Natural killer cell treated with Interleukin-12 subunit alpha and Interleukin-12 subunit beta and Interleukin-15 and Interleukin-18, amount 100 ng/mL, for 72 hours (primary cell): Measurements from ENCODE around the gene LRRC47. TPM values are rescaled to one million over a fixed set of nuclear protein-coding genes. Genes with fewer than 3 reads are reported as not detected.

Source experiments
- ATAC-seq, 2 donors: fragments of 150-1000 bp; cut with Tn5 transposase in 1 of 2; sonication (Bioruptor Pico), chemical (Tn5 transposase) in 1 of 2; 2 replicates each; pipeline ENCODE4 v1.10.0; 2021
- DNase-seq: peaks from one replicate; pipeline ENCODE4 v3.0.0; 2022; ENCODE audit warnings: low spot score
- H3K27ac Mint-ChIP-seq, 2 donors: 1 replicate in 1 of 2; 2 replicates in 1 of 2; pipeline ENCODE4 v1.8.0; 2022; ENCODE audit warnings: mixed read lengths in 2 of 2, mild to moderate bottlenecking in 1 of 2, moderate library complexity in 1 of 2
- H3K27me3 Mint-ChIP-seq, 2 donors: 1 replicate in 1 of 2; 2 replicates in 1 of 2; pipeline ENCODE4 v1.8.0; 2022; ENCODE audit warnings: mixed read lengths in 2 of 2
- H3K36me3 Mint-ChIP-seq: one replicate; pipeline ENCODE4 v1.8.0; 2022; ENCODE audit warnings: mixed read lengths
- H3K4me1 Mint-ChIP-seq, 2 donors: 1 replicate in 1 of 2; 2 replicates in 1 of 2; pipeline ENCODE4 v1.8.0; 2022; ENCODE audit warnings: low read depth in 2 of 2, mixed read lengths in 2 of 2, mild to moderate bottlenecking in 1 of 2
- H3K4me3 Mint-ChIP-seq: one replicate; pipeline ENCODE4 v1.8.0; 2022; ENCODE audit warnings: mixed read lengths
- H3K9me3 Mint-ChIP-seq: 2 replicates; pipeline ENCODE4 v1.8.0; 2022; ENCODE audit warnings: mixed read lengths
- total RNA-seq, 2 donors: library from RNA; stranded (reverse); gene quantifications; one replicate each; pipeline ENCODE4 v1.2.3, GENCODE V29; 2022

LRRC47 gene
- total RNA-seq = 10 to 100 TPM; 46.4 to 54.1 TPM

- DNase-seq (peak; percentile 95), ATAC-seq (peak; percentile 100)
- peaks cover 4 to 8% of the 10 kb centered on the region in 2 donors for H3K27me3 Mint-ChIP-seq
- peaks cover 26 to 35% of the 10 kb centered on the region in 2 donors for H3K4me1 Mint-ChIP-seq
- peak within 1 kb of the TSS; percentile 91 for H3K4me3 Mint-ChIP-seq
- peaks cover 3% of the 10 kb centered on the region for H3K9me3 Mint-ChIP-seq
- H3K36me3 Mint-ChIP-seq = no peaks in the 10 kb centered on the region
- H3K27ac Mint-ChIP-seq = peak within 1 kb of the TSS; percentile 88 to 91
Measured at GRCh38 chr1:3796215-3797061, at the start of gene LRRC47. Gene LRRC47, minus strand, starts transcription at chr1:3796498. Its CDS starts 22 bp downstream, at chr1:3796476.

GRCh38 chr1:3842912-3843311 lies 46.6 kb upstream of the LRRC47 start:
- H3K4me1 Mint-ChIP-seq = no peaks in the 10 kb centered on the region
- no peak overlapping the region for H3K4me3 Mint-ChIP-seq
- no peaks in the 10 kb centered on the region for H3K27me3 Mint-ChIP-seq
- ATAC-seq = no peak
- H3K9me3 Mint-ChIP-seq = no peaks in the 10 kb centered on the region
- peaks cover 16% of the 10 kb centered on the region for H3K36me3 Mint-ChIP-seq
- H3K27ac Mint-ChIP-seq = no peak overlapping the region
- no peak for DNase-seq

DNA sequence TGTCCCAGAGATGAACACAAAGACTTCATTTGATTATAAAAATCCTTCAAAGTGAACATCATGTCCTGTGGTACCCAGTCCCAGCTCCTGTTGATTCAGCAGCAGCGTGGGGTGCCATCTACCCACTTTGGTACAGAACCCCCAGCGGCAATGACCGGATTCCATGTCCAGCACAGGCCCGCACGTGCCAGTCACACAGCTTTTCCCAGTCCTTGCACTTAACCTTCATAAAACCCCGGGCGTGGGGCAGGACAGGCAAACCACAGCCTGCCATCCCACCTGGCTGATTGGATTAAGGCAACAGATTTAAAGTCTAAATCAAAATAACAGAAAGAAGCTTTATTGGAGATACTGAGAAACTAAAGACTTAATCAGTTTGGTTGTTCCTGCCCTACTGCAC lies 45.2 kb upstream of the LRRC47 start:
- no peak overlapping the region for H3K4me3 Mint-ChIP-seq
- no peaks in the 10 kb centered on the region for H3K9me3 Mint-ChIP-seq
- H3K4me1 Mint-ChIP-seq = no peaks in the 10 kb centered on the region
- no peak for ATAC-seq
- no peak overlapping the region for H3K27ac Mint-ChIP-seq
- H3K27me3 Mint-ChIP-seq = no peaks in the 10 kb centered on the region
- no peak for DNase-seq
- H3K36me3 Mint-ChIP-seq = peaks cover 18% of the 10 kb centered on the region

DNA sequence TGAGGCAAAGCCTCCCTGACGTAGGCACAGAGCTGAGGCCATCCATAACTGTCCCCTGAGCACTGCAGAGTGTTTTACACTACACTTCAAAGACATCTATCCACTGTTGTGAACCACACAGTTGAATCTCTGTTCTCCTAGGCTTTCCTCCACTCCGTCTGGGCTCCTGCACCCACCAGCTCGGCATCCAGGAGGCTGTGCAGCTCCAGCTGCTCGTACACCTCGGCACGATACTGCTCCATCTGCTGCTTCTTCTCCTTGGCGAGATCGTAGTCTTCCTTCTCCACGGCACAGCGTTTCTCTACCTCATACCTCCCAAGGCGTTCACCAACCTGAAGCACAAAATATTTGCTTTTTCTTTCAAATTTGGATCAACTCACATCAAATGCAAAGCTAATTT lies 42.5 kb upstream of the LRRC47 start:
- no peaks in the 10 kb centered on the region for H3K9me3 Mint-ChIP-seq
- H3K4me3 Mint-ChIP-seq = no peak overlapping the region
- H3K27ac Mint-ChIP-seq = no peak overlapping the region
- DNase-seq (no peak), ATAC-seq (no peak)
- H3K27me3 Mint-ChIP-seq = no peaks in the 10 kb centered on the region
- H3K36me3 Mint-ChIP-seq = peaks cover 16% of the 10 kb centered on the region
- no peaks in the 10 kb centered on the region for H3K4me1 Mint-ChIP-seq

GRCh38 chr1:3837685-3838084 lies 41.4 kb upstream of the LRRC47 start:
- Mint-ChIP-seq H3K27me3 (no peaks in the 10 kb centered on the region), H3K9me3 (no peaks in the 10 kb centered on the region), H3K4me1 (no peaks in the 10 kb centered on the region), H3K4me3 (no peak overlapping the region), H3K27ac (no peak overlapping the region), H3K36me3 (peaks cover 16% of the 10 kb centered on the region)
- no peak for DNase-seq
- ATAC-seq = no peak

DNA sequence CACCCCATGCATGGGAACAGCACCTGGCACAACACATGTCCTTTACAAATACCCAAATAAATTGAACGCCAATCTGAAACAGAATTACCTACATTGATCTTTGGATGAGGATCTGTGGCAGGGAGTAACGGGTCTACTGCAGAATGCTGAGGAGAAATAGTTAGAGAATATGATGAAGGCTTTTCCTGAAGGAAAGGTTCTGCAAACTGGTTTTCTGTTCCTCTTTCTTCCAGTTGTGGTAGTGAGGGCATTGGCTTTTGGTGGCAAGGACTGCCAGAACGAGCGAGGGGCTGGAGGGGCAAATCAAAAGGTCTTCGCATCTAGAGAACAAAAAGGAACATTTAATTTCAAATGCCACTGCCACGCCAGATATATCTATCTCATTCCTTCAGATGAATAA lies 40.9 kb upstream of the LRRC47 start:
- Mint-ChIP-seq H3K4me3 (no peak overlapping the region), H3K27me3 (no peaks in the 10 kb centered on the region), H3K36me3 (peaks cover 18% of the 10 kb centered on the region), H3K27ac (no peak overlapping the region), H3K9me3 (no peaks in the 10 kb centered on the region), H3K4me1 (no peaks in the 10 kb centered on the region)
- no peak for DNase-seq
- no peak for ATAC-seq

DNA sequence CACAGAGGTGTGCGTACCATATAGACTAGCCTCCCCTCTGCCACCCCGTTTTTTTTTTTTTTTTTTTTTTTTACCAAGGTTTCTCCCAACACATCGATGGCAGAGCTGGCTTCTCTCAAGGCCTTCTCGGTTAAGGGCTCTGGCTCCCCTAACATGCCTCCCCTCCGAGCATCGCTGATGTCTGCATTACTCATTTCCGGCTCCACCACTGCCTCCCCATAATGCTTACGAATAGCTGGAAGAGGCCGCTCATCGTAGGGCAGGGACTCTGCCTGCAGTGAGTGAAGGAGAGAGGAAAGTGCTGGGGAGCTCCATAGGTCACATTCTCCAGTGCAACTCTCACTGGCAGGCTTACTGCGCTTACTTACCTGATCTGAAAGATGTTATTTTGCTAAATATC lies 40.1 kb upstream of the LRRC47 start:
- no peak overlapping the region for H3K27ac Mint-ChIP-seq
- no peaks in the 10 kb centered on the region for H3K4me1 Mint-ChIP-seq
- ATAC-seq (no peak), DNase-seq (no peak)
- H3K36me3 Mint-ChIP-seq = peaks cover 24% of the 10 kb centered on the region
- H3K9me3 Mint-ChIP-seq = no peaks in the 10 kb centered on the region
- no peaks in the 10 kb centered on the region for H3K27me3 Mint-ChIP-seq
- H3K4me3 Mint-ChIP-seq = no peak overlapping the region

GRCh38 chr1:3834701-3835100 lies 38.4 kb upstream of the LRRC47 start:
- H3K9me3 Mint-ChIP-seq = no peaks in the 10 kb centered on the region
- no peak for ATAC-seq
- H3K27me3 Mint-ChIP-seq = no peaks in the 10 kb centered on the region
- no peak for DNase-seq
- H3K4me1 Mint-ChIP-seq = no peaks in the 10 kb centered on the region
- H3K27ac Mint-ChIP-seq = no peak overlapping the region
- H3K36me3 Mint-ChIP-seq = peaks cover 24% of the 10 kb centered on the region
- H3K4me3 Mint-ChIP-seq = no peak overlapping the region

GRCh38 chr1:3831689-3832088 lies 35.4 kb upstream of the LRRC47 start:
- Mint-ChIP-seq H3K36me3 (peaks cover 8% of the 10 kb centered on the region), H3K9me3 (no peaks in the 10 kb centered on the region), H3K4me3 (no peak overlapping the region), H3K4me1 (no peaks in the 10 kb centered on the region), H3K27ac (no peak overlapping the region), H3K27me3 (no peaks in the 10 kb centered on the region)
- no peak for ATAC-seq
- no peak for DNase-seq

- H3K4me1 Mint-ChIP-seq = no peaks in the 10 kb centered on the region
- DNase-seq (no peak), ATAC-seq (no peak)
- H3K36me3 Mint-ChIP-seq = peaks cover 12% of the 10 kb centered on the region
- no peaks in the 10 kb centered on the region for H3K9me3 Mint-ChIP-seq
- H3K4me3 Mint-ChIP-seq = no peak overlapping the region
- H3K27ac Mint-ChIP-seq = no peak overlapping the region
- H3K27me3 Mint-ChIP-seq = no peaks in the 10 kb centered on the region
Measured at GRCh38 chr1:3828391-3828790, 32.1 kb upstream of the LRRC47 start.

DNA sequence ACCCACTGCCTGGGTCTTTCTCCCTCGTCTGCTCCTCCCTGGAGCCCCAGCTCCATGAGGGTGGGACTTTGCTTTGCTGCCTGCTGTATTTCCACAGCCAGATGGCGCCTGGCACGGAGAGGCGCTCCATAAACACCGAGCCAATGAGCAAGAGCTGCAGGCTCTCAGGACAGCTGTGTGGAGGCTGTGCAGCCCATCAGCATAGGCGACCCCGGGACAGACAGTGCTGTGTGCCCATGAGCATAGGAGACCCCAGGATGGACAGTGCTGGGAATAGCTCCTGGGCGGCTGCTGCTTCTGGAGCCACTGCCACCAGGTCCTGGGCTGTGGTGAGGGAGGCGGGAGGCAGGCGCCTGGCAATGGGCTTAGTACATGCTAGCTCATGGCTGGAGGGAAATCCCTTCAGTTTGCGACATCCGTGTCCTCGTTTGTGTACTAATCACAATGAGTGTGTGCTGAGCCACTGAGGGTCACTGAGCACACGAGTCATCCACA lies 31.6 kb upstream of the LRRC47 start:
- ATAC-seq (no peak), DNase-seq (no peak)
- peaks cover 12% of the 10 kb centered on the region for H3K36me3 Mint-ChIP-seq
- H3K9me3 Mint-ChIP-seq = no peaks in the 10 kb centered on the region
- no peak overlapping the region for H3K27ac Mint-ChIP-seq
- no peaks in the 10 kb centered on the region for H3K4me1 Mint-ChIP-seq
- H3K4me3 Mint-ChIP-seq = no peak overlapping the region
- H3K27me3 Mint-ChIP-seq = no peaks in the 10 kb centered on the region

GRCh38 chr1:3825356-3825755 lies 29.1 kb upstream of the LRRC47 start:
- no peak for ATAC-seq
- no peaks in the 10 kb centered on the region for H3K9me3 Mint-ChIP-seq
- no peak overlapping the region for H3K27ac Mint-ChIP-seq
- no peak for DNase-seq
- H3K27me3 Mint-ChIP-seq = no peaks in the 10 kb centered on the region
- H3K4me3 Mint-ChIP-seq = no peak overlapping the region
- H3K36me3 Mint-ChIP-seq = peaks cover 4% of the 10 kb centered on the region
- H3K4me1 Mint-ChIP-seq = no peaks in the 10 kb centered on the region

DNA sequence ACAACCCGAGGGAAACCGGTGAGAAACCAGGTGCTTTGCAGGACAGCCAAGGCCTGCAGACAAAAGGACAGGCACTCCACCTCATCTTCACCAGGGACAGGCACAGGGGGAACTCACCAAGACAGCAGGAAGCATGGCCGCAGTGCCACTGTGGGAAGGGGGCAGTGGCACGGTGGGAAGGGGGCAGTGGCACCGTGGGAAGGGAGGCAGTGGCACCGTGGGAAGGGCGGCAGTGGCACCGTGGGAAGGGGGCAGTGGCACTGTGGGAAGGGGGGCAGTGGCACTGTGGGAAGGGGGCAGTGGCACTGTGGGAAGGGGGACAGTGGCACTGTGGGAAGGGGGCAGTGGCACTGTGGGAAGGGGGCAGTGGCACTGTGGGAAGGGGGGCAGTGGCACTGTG lies 28.4 kb upstream of the LRRC47 start:
- Mint-ChIP-seq H3K27me3 (no peaks in the 10 kb centered on the region), H3K4me1 (no peaks in the 10 kb centered on the region), H3K36me3 (peaks cover 11% of the 10 kb centered on the region), H3K4me3 (no peak overlapping the region), H3K9me3 (no peaks in the 10 kb centered on the region), H3K27ac (no peak overlapping the region)
- DNase-seq = no peak
- no peak for ATAC-seq

DNA sequence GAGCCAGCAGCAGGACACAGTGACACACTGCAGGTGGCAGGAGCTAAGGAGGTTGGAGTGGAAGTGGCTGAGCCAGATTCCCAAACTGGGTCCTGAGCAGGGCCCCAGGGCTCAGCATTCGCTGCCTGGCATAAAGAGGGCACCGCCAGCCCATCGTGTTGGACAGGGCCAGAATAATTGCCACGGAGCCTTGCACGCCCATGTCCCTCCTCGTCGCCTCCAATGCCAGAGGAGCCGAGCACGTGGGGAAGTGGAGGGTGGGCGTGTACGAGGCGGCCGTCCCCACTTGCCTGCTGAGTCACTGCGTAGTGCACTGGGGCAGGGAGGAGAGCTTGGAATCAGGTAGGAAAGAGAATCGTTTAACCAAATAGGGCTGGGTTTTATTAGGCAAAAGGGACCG lies 26.1 kb upstream of the LRRC47 start:
- Mint-ChIP-seq H3K36me3 (peaks cover 16% of the 10 kb centered on the region), H3K9me3 (no peaks in the 10 kb centered on the region), H3K4me1 (peaks cover 0 to 5% of the 10 kb centered on the region in 2 donors), H3K27me3 (no peaks in the 10 kb centered on the region), H3K27ac (no peak overlapping the region), H3K4me3 (no peak overlapping the region)
- DNase-seq (no peak), ATAC-seq (no peak)

DNA sequence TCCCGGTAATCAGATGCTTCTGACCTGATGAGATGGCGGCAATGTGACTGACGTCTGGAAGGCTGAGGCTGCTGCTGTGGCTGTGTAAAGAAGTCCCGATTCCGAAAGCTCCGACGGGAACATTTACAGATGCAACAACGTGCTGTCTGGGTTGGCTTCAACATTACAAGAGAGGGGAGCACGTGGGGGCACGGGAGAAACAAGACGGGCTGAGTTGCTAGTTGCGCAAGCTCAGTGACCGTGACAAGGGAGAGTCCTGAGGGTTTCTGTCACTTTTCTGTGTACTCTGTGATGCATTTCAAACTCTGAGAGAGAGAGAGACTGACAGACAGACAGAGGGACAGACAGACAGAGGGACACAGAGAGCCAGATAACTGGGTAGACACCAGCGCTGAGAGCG lies 25.6 kb upstream of the LRRC47 start:
- Mint-ChIP-seq H3K4me3 (no peak overlapping the region), H3K9me3 (no peaks in the 10 kb centered on the region), H3K4me1 (peaks cover 0 to 5% of the 10 kb centered on the region in 2 donors), H3K27ac (no peak overlapping the region), H3K27me3 (no peaks in the 10 kb centered on the region), H3K36me3 (peaks cover 16% of the 10 kb centered on the region)
- ATAC-seq = no peak
- DNase-seq = no peak
